HG03457 (cell line): ENCODE measurements around the gene PTPN4.
A peak's percentile ranks its signal among the peaks of the same experiment; 100 is the strongest.

Experiments used
- ATAC-seq: cut with Tn5 transposase; IDR thresholded peaks from one replicate; pipeline ENCODE4 v1.9.1; 2021; ENCODE audit warnings: moderate number of reproducible peaks; ENCODE audit not compliant: unreplicated experiment

PTPN4 gene

GRCh38 chr2:119849838-119850565 lies 90.3 kb downstream of the PTPN4 start:
- ATAC-seq: no peak

DNA sequence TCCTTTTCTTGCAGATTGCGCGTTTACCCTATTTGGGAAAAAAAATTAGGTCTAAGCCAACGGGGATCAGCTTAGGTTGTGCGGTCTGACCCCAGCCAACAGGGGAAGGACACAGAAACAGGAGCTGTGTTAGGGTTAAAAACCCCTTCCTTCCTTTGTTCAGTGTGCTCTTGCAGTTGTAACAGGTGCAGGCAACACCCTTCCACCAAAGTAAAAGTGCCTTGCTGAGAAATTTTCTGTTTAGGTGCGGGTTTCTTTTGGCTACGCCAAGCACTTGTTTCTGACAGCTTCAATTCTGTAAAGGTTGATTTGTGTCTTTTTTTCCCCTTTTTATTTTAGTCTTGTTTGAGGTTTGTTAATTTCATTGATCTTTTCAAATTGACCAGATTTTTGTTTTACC lies 92.5 kb downstream of the PTPN4 start:
- ATAC-seq: no peak

GRCh38 chr2:119853777-119854399 lies 94.2 kb downstream of the PTPN4 start:
- ATAC-seq: no peak

GRCh38 chr2:119856469-119856901 lies 96.8 kb downstream of the PTPN4 start:
- no peak for ATAC-seq

DNA sequence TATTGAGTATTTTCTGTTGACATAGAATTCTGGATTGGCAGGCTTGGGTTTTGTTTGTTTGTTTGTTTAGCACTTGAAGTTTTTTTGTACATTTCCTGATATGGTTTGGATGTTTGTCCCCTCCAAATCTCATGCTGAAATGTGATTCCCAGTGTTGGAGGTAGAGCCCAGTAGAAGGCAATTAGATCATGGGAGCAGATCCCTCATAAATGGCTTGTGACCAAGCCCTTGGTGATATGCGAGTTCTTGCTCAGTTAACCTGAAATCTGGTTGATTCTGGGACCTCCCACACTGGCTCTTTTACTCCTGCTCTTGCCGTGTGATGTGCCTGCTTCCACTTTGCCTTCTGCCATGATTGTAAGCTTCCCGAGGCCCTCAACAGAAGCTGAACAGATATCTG lies 98.0 kb downstream of the PTPN4 start:
- no peak for ATAC-seq

DNA sequence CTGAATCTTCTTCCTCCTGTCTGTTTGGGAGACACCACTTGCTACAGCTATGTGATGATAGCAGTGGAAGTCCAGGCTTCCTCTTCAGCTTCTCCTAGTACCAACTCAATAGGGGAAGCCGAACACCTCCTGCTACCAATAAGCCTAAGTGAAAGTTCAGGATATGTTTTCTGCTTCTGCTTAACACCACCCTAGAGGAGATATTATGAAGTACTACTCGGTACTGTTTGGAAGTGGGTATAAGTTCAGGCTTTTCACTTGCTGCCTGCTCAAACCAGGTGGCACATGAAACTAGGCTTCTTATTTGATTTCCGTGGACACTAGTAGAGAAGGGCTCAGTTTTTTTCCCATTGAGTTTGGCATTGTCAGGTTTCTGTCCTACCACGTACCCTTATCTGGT lies 99.8 kb downstream of the PTPN4 start:
- no peak for ATAC-seq

DNA sequence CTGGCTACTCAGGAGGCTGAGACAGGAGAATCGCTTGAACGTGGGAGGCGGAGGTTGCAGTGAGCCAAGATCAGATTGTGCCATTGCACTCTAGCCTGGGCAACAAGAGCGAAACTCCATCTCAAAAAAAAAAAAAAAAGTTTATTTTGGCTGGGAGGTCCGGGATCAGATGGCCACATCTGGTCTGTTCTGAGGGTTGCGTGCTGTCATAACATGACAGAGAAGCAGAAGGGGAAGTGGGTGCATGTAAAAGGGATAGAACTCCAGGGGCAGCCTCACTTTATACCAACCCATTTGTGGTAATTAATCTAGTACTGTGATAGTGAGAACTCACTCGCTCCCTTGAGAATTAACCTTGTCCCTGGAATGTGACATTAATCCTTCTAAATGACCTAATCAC lies 101.2 kb downstream of the PTPN4 start:
- ATAC-seq: no peak

GRCh38 chr2:119862127-119862889 lies 102.6 kb downstream of the PTPN4 start:
- peak; percentile 74 for ATAC-seq

GRCh38 chr2:119864318-119864717 lies 104.6 kb downstream of the PTPN4 start:
- ATAC-seq: no peak

DNA sequence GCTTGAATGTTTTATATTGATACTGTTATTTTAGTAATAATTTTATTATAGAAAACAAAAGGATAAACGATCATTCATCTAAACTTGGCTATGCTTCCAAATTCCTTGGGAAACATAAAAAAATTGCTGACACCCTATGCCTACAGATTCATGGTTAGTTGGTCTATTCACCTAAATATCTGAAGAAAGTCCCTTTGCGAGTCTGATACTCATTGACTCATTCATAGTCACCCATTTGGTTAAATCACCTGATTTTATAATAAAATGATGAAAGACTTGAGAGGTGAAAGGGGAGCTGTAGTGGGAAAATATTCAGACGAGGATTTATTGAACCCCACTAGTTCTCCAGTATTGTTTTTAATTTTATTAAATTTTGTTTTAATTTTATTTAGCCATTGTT lies 112.0 kb downstream of the PTPN4 start:
- ATAC-seq: no peak

GRCh38 chr2:119873350-119874315 lies 113.9 kb downstream of the PTPN4 start:
- no peak for ATAC-seq

- no peak for ATAC-seq
Measured at GRCh38 chr2:119879502-119879901, 119.8 kb downstream of the PTPN4 start.

DNA sequence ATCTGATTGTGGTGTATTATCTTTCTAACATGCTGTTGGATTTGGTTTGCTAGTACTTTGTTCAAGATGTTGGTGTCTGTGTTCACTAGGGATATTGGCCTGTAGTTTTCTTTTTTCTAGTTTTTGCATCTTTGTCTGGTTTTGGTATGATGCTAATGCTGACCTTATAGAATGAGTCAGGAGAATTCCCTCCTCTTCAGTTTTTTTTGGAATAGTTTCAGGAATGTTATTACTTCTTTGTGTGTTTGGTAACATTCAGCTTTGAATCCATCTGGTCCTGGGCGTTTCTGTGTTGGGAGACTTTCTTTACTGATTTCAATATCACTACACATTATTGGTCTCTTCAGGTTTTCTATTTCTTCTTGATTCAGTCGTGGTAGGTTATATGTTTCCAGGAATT lies 129.0 kb downstream of the PTPN4 start:
- no peak for ATAC-seq

GRCh38 chr2:119897736-119898395 lies 138.1 kb downstream of the PTPN4 start:
- no peak for ATAC-seq

GRCh38 chr2:119901013-119901412 lies 141.3 kb downstream of the PTPN4 start:
- no peak for ATAC-seq

DNA sequence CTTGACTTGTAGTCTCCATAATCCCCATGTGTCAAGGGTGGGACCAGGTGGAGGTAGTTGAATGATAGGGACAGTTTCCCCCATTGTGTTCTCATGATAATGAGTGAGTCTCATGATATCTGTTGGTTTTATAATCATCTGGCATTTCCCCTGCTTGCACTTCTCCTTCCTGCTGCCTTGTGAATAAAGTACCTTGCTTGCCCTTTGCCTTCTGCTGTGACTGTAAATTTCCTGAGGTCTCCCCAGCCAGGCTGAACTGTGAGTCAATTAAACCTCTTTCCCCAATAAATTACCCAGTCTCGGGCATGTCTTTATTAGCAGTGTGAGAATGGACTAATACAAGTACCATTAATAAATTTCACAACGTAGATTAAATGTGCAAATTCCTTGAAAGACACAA lies 150.8 kb downstream of the PTPN4 start:
- ATAC-seq: no peak

DNA sequence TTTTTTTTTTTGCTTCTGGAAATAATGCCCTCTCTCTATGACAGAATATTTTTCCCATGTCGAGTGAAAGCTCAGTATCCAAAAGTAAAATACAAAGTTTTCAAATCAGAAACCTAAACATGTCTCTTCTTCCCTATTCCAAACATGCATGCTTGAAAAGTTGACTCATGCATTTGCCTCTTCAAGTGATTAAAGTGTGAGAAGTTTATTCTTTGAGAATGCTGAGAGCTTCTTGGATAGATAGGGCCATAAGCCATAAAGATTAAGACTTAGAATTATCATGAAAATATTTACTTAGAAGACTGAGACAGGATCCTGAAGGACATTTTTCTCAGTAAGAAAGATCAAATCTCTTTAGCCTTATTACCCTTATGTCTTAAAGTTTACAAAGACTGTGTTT lies 154.5 kb downstream of the PTPN4 start:
- no peak for ATAC-seq

GRCh38 chr2:119921825-119922224 lies 162.1 kb downstream of the PTPN4 start:
- no peak for ATAC-seq

DNA sequence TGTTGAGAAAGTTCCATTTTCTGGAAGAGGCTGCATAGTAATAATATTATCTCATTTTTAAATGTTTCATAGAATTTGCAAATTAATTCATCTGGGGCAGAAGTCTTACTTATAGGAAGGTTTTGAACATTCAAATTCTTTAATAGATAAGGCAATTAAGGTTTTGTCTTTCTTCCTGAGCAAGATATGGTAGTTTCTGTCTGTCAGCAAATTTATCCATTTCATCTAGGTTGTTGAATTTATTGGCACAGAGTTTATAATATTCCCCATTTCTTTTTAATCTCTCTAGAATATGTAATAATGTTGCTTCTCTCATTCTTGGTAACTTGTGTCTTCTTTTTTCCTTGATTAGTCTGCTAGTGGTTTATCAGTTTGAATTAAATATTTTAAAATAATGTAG lies 163.0 kb downstream of the PTPN4 start:
- ATAC-seq: no peak

GRCh38 chr2:119929537-119929936 lies 169.8 kb downstream of the PTPN4 start:
- no peak for ATAC-seq
